Right lobe of liver (tissue), 4 donors: Measurements from ENCODE around the gene PPP1CA.

Source experiments
- POLR2A ChIP-seq: fragments of 450-650 bp; IDR thresholded peaks from one replicate; pipeline ENCODE4 v1.6.1; 2017; ENCODE audit warnings: antibody characterized with exemption, mild to moderate bottlenecking
- TF ChIP-seq, protein P1 (sequence below), 4 donors: fragments of 200-600 bp in 3 of 4; fragments of 450-650 bp in 1 of 4; IDR thresholded peaks; one replicate each; pipeline versions ENCODE4 v1.5.1 to v1.8.0; 2016 to 2022; ENCODE audit warnings: antibody characterized with exemption in 4 of 4, mild to moderate bottlenecking in 2 of 4
- donor health status: DM: no; HTN: no; CAD: no.
- donor health status: DM: no; HTN: no; CAD: no.
- donor health status: DM: no; HTN: yes; CAD: no.

DNA sequence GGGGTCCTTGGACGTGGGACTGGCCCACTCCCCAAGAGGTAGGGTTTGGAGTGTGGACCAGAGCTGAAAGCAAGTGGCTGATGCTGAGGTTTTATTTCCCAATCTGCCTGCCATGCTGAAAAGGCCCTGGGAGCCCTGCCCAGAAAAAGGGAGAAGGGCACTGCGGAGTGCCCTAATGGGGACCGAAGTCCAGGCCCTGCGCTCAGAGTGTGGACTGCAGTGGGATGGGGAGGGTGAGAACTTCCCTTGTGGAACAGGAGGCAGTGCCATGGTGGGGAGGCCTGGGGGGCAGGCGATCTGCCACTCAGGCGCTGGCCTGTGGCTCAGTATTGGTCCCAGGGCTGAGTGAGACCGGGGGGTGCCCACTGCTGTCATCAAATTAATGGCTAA is 46.6 kb upstream of the PPP1CA start:
- TF ChIP-seq, protein P1, sequence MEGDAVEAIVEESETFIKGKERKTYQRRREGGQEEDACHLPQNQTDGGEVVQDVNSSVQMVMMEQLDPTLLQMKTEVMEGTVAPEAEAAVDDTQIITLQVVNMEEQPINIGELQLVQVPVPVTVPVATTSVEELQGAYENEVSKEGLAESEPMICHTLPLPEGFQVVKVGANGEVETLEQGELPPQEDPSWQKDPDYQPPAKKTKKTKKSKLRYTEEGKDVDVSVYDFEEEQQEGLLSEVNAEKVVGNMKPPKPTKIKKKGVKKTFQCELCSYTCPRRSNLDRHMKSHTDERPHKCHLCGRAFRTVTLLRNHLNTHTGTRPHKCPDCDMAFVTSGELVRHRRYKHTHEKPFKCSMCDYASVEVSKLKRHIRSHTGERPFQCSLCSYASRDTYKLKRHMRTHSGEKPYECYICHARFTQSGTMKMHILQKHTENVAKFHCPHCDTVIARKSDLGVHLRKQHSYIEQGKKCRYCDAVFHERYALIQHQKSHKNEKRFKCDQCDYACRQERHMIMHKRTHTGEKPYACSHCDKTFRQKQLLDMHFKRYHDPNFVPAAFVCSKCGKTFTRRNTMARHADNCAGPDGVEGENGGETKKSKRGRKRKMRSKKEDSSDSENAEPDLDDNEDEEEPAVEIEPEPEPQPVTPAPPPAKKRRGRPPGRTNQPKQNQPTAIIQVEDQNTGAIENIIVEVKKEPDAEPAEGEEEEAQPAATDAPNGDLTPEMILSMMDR (IDR thresholded peaks at IDR 0.05): no peak
- no peak for TF ChIP-seq POLR2A
